Measurements from ENCODE around the gene ITPR1. TPM values are rescaled to one million over a fixed set of nuclear protein-coding genes. Genes with fewer than 3 reads are reported as not detected.
A peak's percentile ranks its signal among the peaks of the same experiment; 100 is the strongest.

ITPR1 gene
- total RNA-seq, 1 donor from 2014 or later: 121 TPM

DNA sequence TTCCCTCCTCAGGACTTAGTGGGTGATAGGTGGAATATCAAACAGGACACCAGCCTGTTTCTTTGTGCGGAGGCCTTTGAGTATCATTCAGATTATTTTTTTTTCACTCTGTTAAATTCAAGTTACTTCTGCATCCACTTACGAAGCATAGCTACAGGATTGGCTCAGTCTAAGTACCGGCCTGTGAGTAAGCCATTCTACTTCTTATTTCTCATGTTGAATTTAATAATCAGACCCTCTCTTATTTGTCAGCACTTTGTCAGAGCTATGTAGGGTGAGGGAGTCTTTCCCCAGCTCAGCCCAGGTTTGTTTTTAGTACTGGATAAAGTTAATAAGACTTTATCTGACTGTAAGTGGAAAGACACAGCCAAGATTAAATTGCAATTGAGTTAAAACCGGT lies 54.7 kb downstream of the ITPR1 start:
- Histone ChIP-seq H3K27ac (no peak overlapping the region), H3K27me3 (no peaks in the 10 kb centered on the region), H3K9me3 (no peaks in the 10 kb centered on the region), H3K36me3 (no peaks in the 10 kb centered on the region), H3K4me3 (no peak overlapping the region), H3K4me1 (no peaks in the 10 kb centered on the region)
- no peak for DNase-seq (ENCODE audit: low spot score in 2 of 2)
- intact Hi-C loops (cut with DNase I): no loop called here
- TF ChIP-seq CTCF (IDR thresholded peaks at IDR 0.05): no peak

GRCh38 chr3:4548356-4548755 lies 55.2 kb downstream of the ITPR1 start:
- no peaks in the 10 kb centered on the region for H3K27me3 ChIP-seq
- no peaks in the 10 kb centered on the region for H3K4me1 ChIP-seq
- H3K4me3 ChIP-seq: no peak overlapping the region
- no peak for DNase-seq (ENCODE audit: low spot score in 2 of 2)
- no peak overlapping the region for H3K27ac ChIP-seq
- no peaks in the 10 kb centered on the region for H3K9me3 ChIP-seq
- H3K36me3 ChIP-seq: no peaks in the 10 kb centered on the region
- no peak for TF ChIP-seq CTCF (IDR thresholded peaks at IDR 0.05)
- intact Hi-C loops (cut with DNase I): no loop called here

GRCh38 chr3:4548780-4549179 lies 55.6 kb downstream of the ITPR1 start:
- intact Hi-C loops (cut with DNase I): no loop called here
- DNase-seq (ENCODE audit: low spot score in 2 of 2): no peak
- H3K4me3 ChIP-seq: no peak overlapping the region
- H3K27me3 ChIP-seq: no peaks in the 10 kb centered on the region
- no peaks in the 10 kb centered on the region for H3K9me3 ChIP-seq
- no peak overlapping the region for H3K27ac ChIP-seq
- no peaks in the 10 kb centered on the region for H3K36me3 ChIP-seq
- no peak for TF ChIP-seq CTCF (IDR thresholded peaks at IDR 0.05)
- no peaks in the 10 kb centered on the region for H3K4me1 ChIP-seq

GRCh38 chr3:4549896-4550295 lies 56.7 kb downstream of the ITPR1 start:
- H3K9me3 ChIP-seq: no peaks in the 10 kb centered on the region
- DNase-seq (ENCODE audit: low spot score in 2 of 2): no peak
- no peaks in the 10 kb centered on the region for H3K27me3 ChIP-seq
- H3K27ac ChIP-seq: peak overlapping the region; percentile 41 to 46
- intact Hi-C loops (cut with DNase I): no loop called here
- no peaks in the 10 kb centered on the region for H3K4me1 ChIP-seq
- H3K4me3 ChIP-seq: no peak overlapping the region
- H3K36me3 ChIP-seq: no peaks in the 10 kb centered on the region
- no peak for TF ChIP-seq CTCF (IDR thresholded peaks at IDR 0.05)

DNA sequence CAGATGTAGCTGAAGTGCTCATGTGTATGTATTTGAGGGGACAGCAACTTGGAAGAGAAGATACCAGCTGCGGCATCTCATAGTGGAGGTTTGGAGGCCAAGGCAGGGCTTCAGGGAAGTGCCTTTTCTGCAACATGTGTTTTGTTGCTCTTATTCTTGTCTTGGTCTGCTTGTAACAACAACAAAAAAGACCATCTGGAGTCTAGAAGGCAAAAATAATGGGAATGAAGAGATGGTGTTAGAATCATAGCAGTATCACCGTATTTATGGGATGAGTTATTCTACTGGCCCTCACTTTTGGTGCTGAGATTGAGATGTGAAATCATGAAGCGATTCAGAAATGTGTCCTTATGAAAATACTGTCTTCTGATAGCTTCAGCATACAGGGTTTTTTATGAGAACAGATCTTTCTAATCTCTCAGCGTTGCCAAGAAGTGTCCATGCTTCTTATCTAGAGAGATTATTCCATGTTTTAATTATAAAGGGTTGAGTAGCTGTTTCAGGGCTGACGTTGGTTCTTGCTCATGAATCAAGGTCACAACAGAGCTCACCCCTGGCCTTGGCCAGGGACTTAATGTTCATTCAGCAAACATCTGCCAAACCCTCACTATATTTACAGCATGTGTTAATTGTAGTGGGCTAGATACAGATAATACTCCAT lies 58.0 kb downstream of the ITPR1 start:
- intact Hi-C loops (cut with DNase I): no loop called here
- Histone ChIP-seq H3K27ac (peak overlapping the region; percentile 29 to 46), H3K9me3 (no peaks in the 10 kb centered on the region), H3K36me3 (no peaks in the 10 kb centered on the region), H3K4me3 (no peak overlapping the region), H3K4me1 (no peaks in the 10 kb centered on the region), H3K27me3 (no peaks in the 10 kb centered on the region)
- no peak for TF ChIP-seq CTCF (IDR thresholded peaks at IDR 0.05)
- no peak for DNase-seq (ENCODE audit: low spot score in 2 of 2)
